ENCODE results near the gene ZNF778. TPM values are rescaled to one million over a fixed set of nuclear protein-coding genes. Genes with fewer than 3 reads are reported as not detected.

ZNF778 gene
- total and polyA plus RNA-seq, 2 donors (not counting 1 experiment from before 2014, with no cell fraction given): 2.2 to 13.4 TPM

GRCh38 chr16:89286096-89286495 is 68.6 kb downstream of the ZNF778 start:
- TF ChIP-seq CTCF (IDR thresholded peaks at IDR 0.05) (no peak), EZH2 (IDR thresholded peaks at IDR 0.05; ENCODE audit: borderline replicate concordance, insufficient read depth, low read depth, low read length, poor library complexity, severe bottlenecking) (no peak)
- no peak overlapping the region for H3K9ac ChIP-seq (ENCODE audit: low read length)
- no peaks in the 10 kb centered on the region for H3K9me3 Mint-ChIP-seq (ENCODE audit: insufficient read depth)
- POLR2A ChIA-PET: no interaction called here
- H3K27me3 Mint-ChIP-seq: no peaks in the 10 kb centered on the region
- intact Hi-C loops (cut with micrococcal nuclease): no loop called here
- peaks cover 0 to 78% of the 10 kb centered on the region in 2 experiments for H3K36me3 ChIP-seq (replicated peaks in 1 of 2; ENCODE audit: control extremely low read depth in 1 of 2, control insufficient read depth in 1 of 2, extremely low read depth in 1 of 2, insufficient read depth in 2 of 2, low read length in 1 of 2)
- whole genome bisulfite sequencing (ENCODE audit: insufficient coverage): 96% methylated on average over 25 of the region's 25 CpGs
- H2AFZ ChIP-seq (ENCODE audit: insufficient read depth, low read depth, low read length, poor library complexity, severe bottlenecking): no peak overlapping the region
- no peaks in the 10 kb centered on the region for H3K4me1 ChIP-seq (ENCODE audit: control insufficient read depth in 2 of 2, insufficient read depth in 2 of 2, low read length in 2 of 2)
- H4K20me1 ChIP-seq (ENCODE audit: control insufficient read depth, insufficient read depth, low read length, poor library complexity, severe bottlenecking): peaks cover 50% of the 10 kb centered on the region
- no peak for ATAC-seq (ENCODE audit: low read depth)
- no peak for DNase-seq
- no peak overlapping the region for H3K4me3 Mint-ChIP-seq
- no peak overlapping the region for H3K27ac ChIP-seq (ENCODE audit: low read length in 2 of 2)
- CTCF ChIA-PET: interaction anchor here (0.7 kb wide), 1 partner anchor 223 kb away, joined by 3 read pairs; the partner anchor contains the start of gene SPG7
- peaks cover 5% of the 10 kb centered on the region for H3K79me2 ChIP-seq (ENCODE audit: control insufficient read depth, insufficient read depth, low read length)
- no peak overlapping the region for H3K4me3 ChIP-seq (ENCODE audit: control extremely low read depth in 1 of 5, extremely low read depth in 1 of 5, insufficient read depth in 1 of 5, low read depth in 2 of 5, low read length in 4 of 5)
- no peak overlapping the region for H3K27ac Mint-ChIP-seq
- no peaks in the 10 kb centered on the region for H3K27me3 ChIP-seq (replicated peaks in 1 of 4; ENCODE audit: control extremely low read depth in 1 of 4, control insufficient read depth in 3 of 4, insufficient read depth in 4 of 4, low read length in 3 of 4)
- H3K9me3 ChIP-seq (ENCODE audit: control extremely low read depth in 1 of 3, control insufficient read depth in 2 of 3, insufficient read depth in 1 of 3, low read length in 2 of 3): peaks cover 0 to 7% (median 0%) of the 10 kb centered on the region in 3 donors
- no peaks in the 10 kb centered on the region for H3K4me1 Mint-ChIP-seq
- no peak overlapping the region for H3K4me2 ChIP-seq (replicated peaks; ENCODE audit: low read depth, low read length, poor library complexity, severe bottlenecking)

Other genes with a start within 250 kb of the ZNF778 start
- 58.3 and 58.5 TPM in 2 replicates for gene CBFA2T3, start 240.5 kb upstream of the ZNF778 start, total RNA-seq
- 40.8 and 44.8 TPM in 2 replicates for gene CBFA2T3, start 240.5 kb upstream of the ZNF778 start, polyA plus RNA-seq
- 113 and 115 TPM in 2 replicates for gene ACSF3, start 123.9 kb upstream of the ZNF778 start, total RNA-seq
- gene ACSF3, start 123.9 kb upstream of the ZNF778 start, polyA plus RNA-seq: 41.8 and 45.2 TPM in 2 replicates
- not detected in 2 replicates for gene CDH15, start 46.0 kb upstream of the ZNF778 start, total RNA-seq
- not detected in 2 replicates for gene CDH15, start 46.0 kb upstream of the ZNF778 start, polyA plus RNA-seq
- gene SLC22A31, start 17.2 kb upstream of the ZNF778 start, total RNA-seq: not detected in 2 replicates
- gene SLC22A31, start 17.2 kb upstream of the ZNF778 start, polyA plus RNA-seq: 0.09 and 0.33 TPM in 2 replicates

Measured in B cell (primary cell).